ENCODE measurements around the gene SCFD1.
A peak's percentile ranks its signal among the peaks of the same experiment; 100 is the strongest.
"Not testable (repeated sequence)": the region's sequence is repeated elsewhere in the genome, so short reads cannot be mapped to it uniquely, and the experiment has no call there.

Gene SCFD1

GRCh38 chr14:30680776-30681175 is 58.7 kb downstream of the SCFD1 start:
- DNase-seq = not testable (repeated sequence)

- DNase-seq = no peak
These were observed 59.7 kb downstream of the SCFD1 start for GRCh38 chr14:30681752-30682355.

GRCh38 chr14:30690487-30691355 is 68.6 kb downstream of the SCFD1 start:
- peak; percentile 24 for DNase-seq

- DNase-seq = no peak
These were observed 69.8 kb downstream of the SCFD1 start for GRCh38 chr14:30691751-30692398.

- no peak for DNase-seq
These were observed 70.5 kb downstream of the SCFD1 start for GRCh38 chr14:30692669-30693068.

- no peak for DNase-seq
These were observed 76.3 kb downstream of the SCFD1 start for GRCh38 chr14:30698463-30698862.

- DNase-seq = no peak
These were observed 84.6 kb downstream of the SCFD1 start for GRCh38 chr14:30706704-30707103.

- DNase-seq = no peak
These were observed 86.0 kb downstream of the SCFD1 start for GRCh38 chr14:30708157-30708556.

- DNase-seq = no peak
These were observed 87.1 kb downstream of the SCFD1 start for GRCh38 chr14:30709201-30709600.

GRCh38 chr14:30710876-30711275 is 88.8 kb downstream of the SCFD1 start:
- no peak for DNase-seq

- DNase-seq = no peak
These were observed 97.0 kb downstream of the SCFD1 start for GRCh38 chr14:30719137-30719536.

- no peak for DNase-seq
These were observed 103.6 kb downstream of the SCFD1 start for GRCh38 chr14:30725763-30726162.

GRCh38 chr14:30728471-30728870 is 106.4 kb downstream of the SCFD1 start:
- no peak for DNase-seq

- no peak for DNase-seq
These were observed 115.8 kb downstream of the SCFD1 start for GRCh38 chr14:30737916-30738315.

GRCh38 chr14:30738978-30739377 is 116.9 kb downstream of the SCFD1 start:
- no peak for DNase-seq

- no peak for DNase-seq
These were observed 126.2 kb downstream of the SCFD1 start for GRCh38 chr14:30748343-30748742.

- no peak for DNase-seq
These were observed 129.7 kb downstream of the SCFD1 start for GRCh38 chr14:30751646-30752416.

- no peak for DNase-seq
These were observed 131.3 kb downstream of the SCFD1 start for GRCh38 chr14:30753452-30753851.

- DNase-seq = no peak
These were observed 132.7 kb downstream of the SCFD1 start for GRCh38 chr14:30754778-30755177.

- no peak for DNase-seq
These were observed 134.5 kb downstream of the SCFD1 start for GRCh38 chr14:30756594-30756993.

GRCh38 chr14:30757082-30757481 is 135.0 kb downstream of the SCFD1 start:
- no peak for DNase-seq

GRCh38 chr14:30759172-30760125 is 137.3 kb downstream of the SCFD1 start:
- no peak for DNase-seq

All from NCI-H2029 (cell line).